Fibroblast of lung (primary cell): ENCODE results near the gene FGR. TPM values are rescaled to one million over a fixed set of nuclear protein-coding genes. Genes with fewer than 3 reads are reported as not detected.
A peak's percentile ranks its signal among the peaks of the same experiment; 100 is the strongest.

Experiments
- DNase-seq, 2 donors: peaks; one replicate each; pipeline versions ENCODE4 v3.0.0 to v3.0.0-alpha.2; 2010; ENCODE audit warnings: low read depth in 2 of 2
- H2AFZ ChIP-seq: 2 replicates; pipeline ENCODE4 v1.5.1; 2012; ENCODE audit warnings: low read length, control low read depth, inconsistent platforms
- H3K27ac ChIP-seq: 2 replicates; pipeline ENCODE4 v1.5.1; 2011; ENCODE audit warnings: low read length, control low read depth; ENCODE audit not compliant: insufficient read depth
- H3K27me3 ChIP-seq: 2 replicates; pipeline ENCODE4 v1.5.1; 2011; ENCODE audit warnings: mild to moderate bottlenecking, low read length; ENCODE audit not compliant: control insufficient read depth, insufficient read depth
- H3K36me3 ChIP-seq: 2 replicates; pipeline ENCODE4 v1.5.1; 2011; ENCODE audit warnings: low read length; ENCODE audit not compliant: control insufficient read depth, insufficient read depth
- H3K4me1 ChIP-seq: 2 replicates; pipeline ENCODE4 v1.5.1; 2011; ENCODE audit warnings: low read length; ENCODE audit not compliant: control insufficient read depth, insufficient read depth; ENCODE audit errors: extremely low read depth
- H3K4me2 ChIP-seq: 2 replicates; pipeline ENCODE4 v1.5.1; 2011; ENCODE audit warnings: low read length, control low read depth; ENCODE audit not compliant: insufficient read depth; ENCODE audit errors: extremely low read depth
- H3K4me3 ChIP-seq, 4 experiments: fragments of 200-600 bp in 1 of 4; sonication (generic) in 1 of 4; replicated peaks in 1 of 4; 2 replicates each; pipeline ENCODE4 v1.5.1; 2011 to 2016; ENCODE audit warnings: low read length in 4 of 4, low read depth in 3 of 4, mild to moderate bottlenecking in 3 of 4, control low read depth in 2 of 4, inconsistent platforms in 1 of 4, mixed read lengths in 1 of 4; ENCODE audit not compliant: insufficient read depth in 1 of 4; ENCODE audit errors: control extremely low read depth in 1 of 4
- H3K79me2 ChIP-seq: 2 replicates; pipeline ENCODE4 v1.5.1; 2012; ENCODE audit warnings: mild to moderate bottlenecking, low read length, inconsistent platforms; ENCODE audit not compliant: control insufficient read depth, insufficient read depth
- H3K9ac ChIP-seq: 2 replicates; pipeline ENCODE4 v1.5.1; 2011; ENCODE audit warnings: mild to moderate bottlenecking, low read length, control low read depth; ENCODE audit not compliant: insufficient read depth
- H3K9me3 ChIP-seq: 2 replicates; pipeline ENCODE4 v1.5.1; 2012; ENCODE audit warnings: low read depth, low read length; ENCODE audit not compliant: control insufficient read depth, insufficient read depth
- H4K20me1 ChIP-seq: 2 replicates; pipeline ENCODE4 v1.5.1; 2011; ENCODE audit warnings: low read length; ENCODE audit not compliant: control insufficient read depth, insufficient read depth; ENCODE audit errors: extremely low read depth
- CTCF ChIP-seq, 2 donors: IDR thresholded peaks in 1 of 2; conservative IDR thresholded peaks in 1 of 2; 1 replicate in 1 of 2; 2 replicates in 1 of 2; pipeline ENCODE4 v1.5.1; 2011 to 2012; ENCODE audit warnings: low read length in 2 of 2, control low read depth in 1 of 2, inconsistent platforms in 1 of 2, low read depth in 1 of 2, mild to moderate bottlenecking in 1 of 2
- EZH2 ChIP-seq: IDR thresholded peaks from 2 replicates; pipeline ENCODE4 v1.5.1; 2012; ENCODE audit warnings: low read length, control low read depth, mild to moderate bottlenecking; ENCODE audit errors: missing control alignments
- polyA plus RNA-seq, 2 donors: library from polyadenylated mRNA; depleted of rRNA in 1 of 2; stranded (reverse) in 1 of 2; unstranded in 1 of 2; fragments of >200 nt; gene quantifications; 2 replicates each; pipeline ENCODE4 v1.2.1, GENCODE V29; 2011 to 2012; ENCODE audit warnings: missing spikeins in 1 of 2
- total RNA-seq: library from RNA; depleted of rRNA; stranded (reverse); fragments of >200 nt; gene quantifications from 2 replicates; pipeline ENCODE4 v1.2.1, GENCODE V29; 2014

The FGR gene
- total and polyA plus RNA-seq, 2 donors (not counting 1 experiment from before 2014, with no cell fraction given), result not detected

- no peaks in the 10 kb centered on the region for H4K20me1 ChIP-seq
- no peaks in the 10 kb centered on the region for H3K27me3 ChIP-seq
- H3K4me1 ChIP-seq, result peaks cover 13% of the 10 kb centered on the region
- peak overlapping the region; percentile 35 to 62 (median 49) for H3K4me3 ChIP-seq
- peak; percentile 54 to 97 for TF ChIP-seq CTCF (conservative IDR thresholded peaks at IDR 0.05 in 1 of 2, IDR thresholded peaks at IDR 0.05 in 1 of 2; ENCODE audit: low read depth in 1 of 2, low read length in 2 of 2)
- TF ChIP-seq EZH2, result no peak
- H3K9ac ChIP-seq, result peak overlapping the region; percentile 43
- H3K27ac ChIP-seq, result no peak overlapping the region
- no peaks in the 10 kb centered on the region for H3K9me3 ChIP-seq
- H3K36me3 ChIP-seq, result no peaks in the 10 kb centered on the region
- H3K4me2 ChIP-seq, result peak overlapping the region; percentile 88
- no peaks in the 10 kb centered on the region for H3K79me2 ChIP-seq
- peak; percentile 32 to 61 for DNase-seq
- peak overlapping the region; percentile 90 for H2AFZ ChIP-seq
These were observed 34.1 kb upstream of the FGR start for GRCh38 chr1:27668808-27669723.

- H3K4me3 ChIP-seq, result no peak overlapping the region
- no peak overlapping the region for H3K4me2 ChIP-seq
- no peak overlapping the region for H2AFZ ChIP-seq
- peaks cover 13% of the 10 kb centered on the region for H3K4me1 ChIP-seq
- H3K27ac ChIP-seq, result no peak overlapping the region
- H3K79me2 ChIP-seq, result no peaks in the 10 kb centered on the region
- no peaks in the 10 kb centered on the region for H3K27me3 ChIP-seq
- no peak for DNase-seq
- no peaks in the 10 kb centered on the region for H4K20me1 ChIP-seq
- no peaks in the 10 kb centered on the region for H3K9me3 ChIP-seq
- H3K9ac ChIP-seq, result no peak overlapping the region
- no peak for TF ChIP-seq EZH2
- TF ChIP-seq CTCF (conservative IDR thresholded peaks at IDR 0.05 in 1 of 2, IDR thresholded peaks at IDR 0.05 in 1 of 2; ENCODE audit: low read depth in 1 of 2, low read length in 2 of 2), result no peak
- H3K36me3 ChIP-seq, result no peaks in the 10 kb centered on the region
These were observed 33.3 kb upstream of the FGR start for GRCh38 chr1:27668121-27668807.

- peak in 1 of 2 donors; percentile 25 for DNase-seq
- H4K20me1 ChIP-seq, result no peaks in the 10 kb centered on the region
- TF ChIP-seq CTCF (conservative IDR thresholded peaks at IDR 0.05 in 1 of 2, IDR thresholded peaks at IDR 0.05 in 1 of 2; ENCODE audit: low read depth in 1 of 2, low read length in 2 of 2), result no peak
- TF ChIP-seq EZH2, result no peak
These were observed 31.8 kb upstream of the FGR start for GRCh38 chr1:27666791-27667254.

More at GRCh38 chr1:27666791-27667254, 31.8 kb upstream of the FGR start:
- Histone ChIP-seq H3K9ac (no peak overlapping the region), H3K79me2 (no peaks in the 10 kb centered on the region), H3K4me3 (no peak overlapping the region), H3K36me3 (no peaks in the 10 kb centered on the region), H3K4me2 (no peak overlapping the region), H3K4me1 (peaks cover 9% of the 10 kb centered on the region), H3K27ac (no peak overlapping the region), H3K27me3 (no peaks in the 10 kb centered on the region), H3K9me3 (no peaks in the 10 kb centered on the region), H2AFZ (no peak overlapping the region)
